Fibroblast of skin of right quadriceps (primary cell): ENCODE results near the gene ZNF792.
A peak's percentile ranks its signal among the peaks of the same experiment; 100 is the strongest.
"Not testable (repeated sequence)": the region's sequence is repeated elsewhere in the genome, so short reads cannot be mapped to it uniquely, and the experiment has no call there.

ENCODE experiments used
- DNase-seq: peaks from one replicate; pipeline ENCODE4 v3.0.0-alpha.2; 2013

ZNF792 gene

GRCh38 chr19:34998777-34999497, 34.9 kb upstream of the ZNF792 start:
- no peak for DNase-seq

- DNase-seq: not testable (repeated sequence)
Observed at GRCh38 chr19:34998224-34998623, 34.2 kb upstream of the ZNF792 start.

DNA sequence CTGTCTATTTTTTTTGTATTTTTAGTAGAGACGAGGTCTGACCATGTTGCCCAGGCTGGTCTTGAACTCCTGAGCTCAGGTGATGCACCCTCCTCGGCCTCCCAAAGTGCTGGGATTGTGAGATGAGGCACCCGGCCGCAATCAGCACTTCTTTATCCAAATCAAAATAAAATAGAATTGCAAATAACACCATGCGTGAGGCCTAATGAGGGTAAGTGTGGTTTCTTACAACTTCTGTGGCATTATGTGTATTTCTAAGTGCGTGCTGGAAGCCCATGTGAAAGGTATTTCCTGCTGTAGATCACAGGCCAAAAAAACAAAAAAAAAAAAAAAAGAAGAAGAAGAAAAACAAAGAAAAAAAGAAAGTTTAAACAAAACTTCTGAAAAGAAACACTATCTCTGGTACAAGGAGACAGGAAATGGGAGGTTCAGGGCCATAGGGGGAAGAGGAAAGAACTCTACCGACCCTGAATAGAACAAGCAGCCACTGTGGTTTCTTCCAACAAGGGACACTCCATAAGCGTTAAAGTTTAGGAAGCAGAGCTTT, 33.1 kb upstream of the ZNF792 start:
- DNase-seq: no peak

GRCh38 chr19:34995551-34995950, 31.5 kb upstream of the ZNF792 start:
- no peak for DNase-seq

- DNase-seq: no peak
Observed at GRCh38 chr19:34994643-34995541, 30.9 kb upstream of the ZNF792 start.

DNA sequence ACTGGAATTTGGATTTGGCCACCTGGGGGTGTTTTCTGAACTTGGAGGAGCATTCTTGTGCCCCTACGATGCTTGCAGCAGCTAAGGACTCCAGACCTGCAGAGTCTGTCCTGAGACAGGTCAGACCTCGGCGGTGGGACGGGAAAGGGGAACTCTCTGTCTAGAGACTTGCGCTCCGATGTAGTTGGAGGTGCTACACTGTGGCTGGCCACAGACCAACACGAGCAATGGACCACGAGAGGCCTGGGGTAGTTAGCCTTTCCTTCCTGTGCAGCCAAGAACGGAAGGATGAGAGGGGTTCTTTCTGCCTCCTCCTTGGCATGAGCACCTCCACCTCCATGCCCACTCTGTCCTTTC, 30.2 kb upstream of the ZNF792 start:
- DNase-seq: no peak

DNA sequence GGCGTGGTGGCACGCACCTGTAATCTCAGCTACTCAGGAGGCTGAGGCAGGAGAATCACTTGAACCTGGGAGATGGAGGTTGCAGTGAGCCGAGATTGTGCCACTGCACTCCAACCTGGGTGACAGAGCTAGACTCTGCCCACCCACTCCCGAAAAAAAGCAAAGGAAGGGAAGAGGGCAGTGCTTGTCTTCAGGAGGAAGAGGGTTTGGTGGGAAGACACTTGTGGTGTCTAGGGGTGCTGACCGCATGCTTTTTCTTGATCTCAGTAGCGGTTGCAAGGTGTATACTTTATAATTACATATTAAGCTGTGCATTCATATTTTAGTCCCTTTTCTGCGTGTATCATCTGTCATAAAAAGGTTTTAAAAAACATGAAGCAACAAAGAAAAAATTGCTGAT, 28.6 kb upstream of the ZNF792 start:
- not testable (repeated sequence) for DNase-seq

DNA sequence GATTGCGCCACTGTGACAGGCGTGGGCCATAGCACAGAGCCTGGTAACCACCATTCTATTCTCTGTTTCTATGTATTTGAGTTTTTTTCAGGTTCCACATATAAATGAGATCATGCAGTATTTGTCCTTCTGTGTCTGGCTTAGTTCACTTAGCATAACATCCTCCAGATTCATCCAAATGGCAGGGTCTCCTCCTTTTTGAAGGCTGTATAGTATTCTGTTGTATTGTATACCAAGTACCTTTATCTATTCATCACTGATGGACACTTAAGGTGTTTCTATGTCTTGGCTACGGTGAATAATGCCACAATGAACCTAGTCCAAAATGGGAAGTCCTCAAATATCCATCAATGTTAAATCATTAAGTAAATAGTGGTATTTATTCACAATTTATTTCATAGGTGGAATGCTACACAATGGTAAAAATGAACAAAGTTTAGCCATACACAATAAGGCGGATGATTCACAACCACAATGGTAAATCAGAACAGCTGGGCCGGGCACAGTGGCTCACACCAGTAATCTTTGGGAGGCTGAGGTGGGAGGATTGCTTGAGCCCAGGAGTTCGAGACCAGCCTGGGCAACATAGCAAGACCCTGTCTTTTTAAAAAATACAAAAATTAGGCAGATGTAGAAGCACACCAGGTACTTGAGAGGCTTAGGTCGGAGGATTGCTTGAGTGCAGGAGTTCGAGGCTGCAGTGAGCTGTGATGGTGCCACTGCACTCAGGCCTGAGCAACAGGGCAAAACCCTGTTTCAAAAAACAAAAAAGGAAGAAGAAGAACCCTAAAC, 27.7 kb upstream of the ZNF792 start:
- DNase-seq: no peak

GRCh38 chr19:34990578-34991192, 26.7 kb upstream of the ZNF792 start:
- no peak for DNase-seq

GRCh38 chr19:34989298-34989697, 25.3 kb upstream of the ZNF792 start:
- no peak for DNase-seq

DNA sequence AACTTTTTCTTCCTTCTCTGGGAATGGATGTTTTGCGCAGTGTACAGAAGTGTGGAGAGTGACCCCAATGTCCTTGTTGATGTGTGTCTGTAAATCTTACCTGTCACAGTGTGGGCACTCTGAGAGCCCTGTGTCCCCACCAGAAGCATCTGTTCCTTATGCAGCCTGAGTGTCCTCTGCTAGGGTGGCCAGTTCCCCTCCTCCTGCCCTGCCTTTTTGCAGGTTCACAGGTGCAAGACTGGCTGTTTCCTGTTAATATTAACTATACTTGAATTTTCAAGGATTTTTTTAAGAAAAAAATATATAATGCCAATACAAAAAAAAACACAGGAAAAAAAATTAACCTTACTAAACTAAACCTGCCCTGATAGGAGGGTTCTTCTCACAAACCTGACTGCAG, 24.1 kb upstream of the ZNF792 start:
- DNase-seq: no peak

GRCh38 chr19:34985249-34986022, 21.4 kb upstream of the ZNF792 start:
- DNase-seq: no peak

DNA sequence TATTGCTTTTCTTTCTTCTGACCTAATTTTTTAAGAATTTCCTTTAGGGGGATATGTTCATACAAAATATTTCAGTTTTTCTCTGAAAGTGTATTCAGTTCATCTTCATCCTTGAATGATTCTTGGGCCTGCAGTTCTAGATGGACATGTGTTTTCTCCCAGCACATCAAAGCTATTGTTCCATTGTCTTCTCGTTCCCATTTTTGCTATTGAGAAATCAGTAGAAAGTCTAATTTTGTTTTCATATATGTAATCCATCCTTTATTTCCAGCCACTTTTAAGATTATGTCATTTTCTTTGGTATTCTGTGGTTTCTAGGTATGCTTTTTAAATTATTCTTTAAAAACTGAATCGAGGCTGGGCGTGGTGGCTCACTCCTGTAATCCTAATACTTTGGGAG, 20.3 kb upstream of the ZNF792 start:
- no peak for DNase-seq

- no peak for DNase-seq
Observed at GRCh38 chr19:34983786-34984185, 19.8 kb upstream of the ZNF792 start.

DNA sequence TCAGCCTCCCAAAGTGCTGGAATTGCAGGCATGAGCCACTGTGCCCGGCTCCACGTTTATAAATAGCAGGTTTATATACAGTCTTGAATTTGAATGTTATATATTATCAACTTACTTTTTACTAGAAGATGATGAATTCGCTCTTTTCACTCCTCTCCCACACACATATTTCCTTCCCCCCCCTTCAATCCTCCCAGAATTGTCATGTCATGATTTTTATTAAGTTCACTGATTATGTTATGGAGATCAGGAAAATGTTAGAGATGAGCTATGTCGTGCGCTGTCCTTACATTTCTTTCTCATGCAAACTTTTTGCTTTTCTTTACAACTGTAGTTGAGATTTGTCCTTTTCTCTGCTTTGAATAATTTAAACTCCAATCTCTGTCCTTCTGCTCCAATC, 18.2 kb upstream of the ZNF792 start:
- no peak for DNase-seq

DNA sequence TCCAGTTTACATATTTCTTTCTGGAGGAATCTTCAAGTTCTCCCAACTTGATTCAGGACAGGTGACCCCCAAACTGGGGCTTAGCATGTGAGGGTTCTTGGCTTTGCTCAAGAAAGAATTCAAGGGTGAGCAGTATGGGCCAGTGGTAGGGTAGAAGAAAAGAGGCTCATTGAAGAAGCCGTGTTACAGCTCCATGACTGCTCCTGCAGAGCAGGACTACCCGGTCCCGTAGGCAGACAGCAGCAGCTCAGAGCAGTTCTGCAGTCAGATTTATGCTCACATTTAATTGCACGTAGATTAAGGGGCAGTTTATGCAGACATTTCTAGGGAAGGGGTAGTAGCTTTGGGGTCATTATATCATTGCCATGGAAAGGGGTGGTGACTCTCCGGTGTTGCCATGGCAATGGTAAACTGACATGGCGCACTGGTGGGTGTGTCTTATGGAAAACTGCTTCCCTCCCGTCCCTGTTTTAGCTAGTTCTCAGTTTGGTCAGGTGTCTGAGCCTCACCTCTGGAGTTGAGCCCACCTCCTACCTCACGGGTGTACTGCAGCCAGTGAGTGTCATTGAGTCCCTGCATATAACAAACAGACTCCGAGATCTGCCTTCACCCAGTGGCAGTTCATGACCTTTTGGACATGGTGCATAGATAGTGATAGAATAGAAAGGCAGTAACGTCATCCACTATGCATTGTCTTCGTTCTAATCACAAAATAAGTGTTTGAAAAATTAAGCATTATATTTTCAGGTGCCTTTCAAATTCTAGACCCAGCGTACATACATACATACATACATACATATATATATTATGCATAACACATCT, 16.0 kb upstream of the ZNF792 start:
- no peak for DNase-seq

DNA sequence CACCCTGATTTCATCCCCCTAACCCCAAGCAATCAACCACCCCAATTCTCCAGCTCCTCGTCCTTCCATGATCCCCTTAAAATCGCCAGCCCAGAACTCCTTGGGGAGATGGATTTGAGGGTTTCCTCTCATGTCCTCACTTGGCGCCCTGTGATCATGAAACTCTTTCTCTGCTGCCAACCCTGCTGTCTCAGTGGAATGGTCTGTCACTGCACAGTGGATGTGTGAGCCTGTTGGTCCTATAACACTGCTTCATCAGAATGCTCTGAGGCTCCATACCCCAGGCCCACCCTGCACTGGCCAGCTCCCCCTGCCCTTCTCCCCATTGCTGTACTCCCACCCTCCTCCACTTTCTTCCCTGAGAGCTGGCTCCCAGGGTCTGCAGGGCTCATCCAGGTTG, 12.6 kb upstream of the ZNF792 start:
- no peak for DNase-seq

- DNase-seq: no peak
Observed at GRCh38 chr19:34975056-34975455, 11.0 kb upstream of the ZNF792 start.

DNA sequence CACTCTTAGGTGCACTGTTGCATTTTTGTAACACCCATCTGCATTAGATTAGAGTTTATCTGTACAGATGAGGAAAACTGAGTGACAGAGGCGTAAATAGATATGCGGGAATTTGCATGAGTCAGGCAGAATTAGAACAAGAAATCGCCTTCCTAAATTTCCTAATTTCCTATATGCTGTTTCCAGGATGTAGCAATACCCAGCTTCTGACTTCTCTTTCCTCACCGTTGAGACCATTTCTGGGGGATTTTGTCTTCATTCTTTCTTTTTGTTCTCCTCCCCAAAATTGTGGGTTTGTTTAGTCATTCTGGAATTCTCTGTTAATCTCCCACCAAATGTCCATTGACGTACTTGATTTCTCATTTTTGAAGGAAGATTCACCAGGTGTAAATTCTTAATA, 10.6 kb upstream of the ZNF792 start:
- DNase-seq: peak; percentile 13

DNA sequence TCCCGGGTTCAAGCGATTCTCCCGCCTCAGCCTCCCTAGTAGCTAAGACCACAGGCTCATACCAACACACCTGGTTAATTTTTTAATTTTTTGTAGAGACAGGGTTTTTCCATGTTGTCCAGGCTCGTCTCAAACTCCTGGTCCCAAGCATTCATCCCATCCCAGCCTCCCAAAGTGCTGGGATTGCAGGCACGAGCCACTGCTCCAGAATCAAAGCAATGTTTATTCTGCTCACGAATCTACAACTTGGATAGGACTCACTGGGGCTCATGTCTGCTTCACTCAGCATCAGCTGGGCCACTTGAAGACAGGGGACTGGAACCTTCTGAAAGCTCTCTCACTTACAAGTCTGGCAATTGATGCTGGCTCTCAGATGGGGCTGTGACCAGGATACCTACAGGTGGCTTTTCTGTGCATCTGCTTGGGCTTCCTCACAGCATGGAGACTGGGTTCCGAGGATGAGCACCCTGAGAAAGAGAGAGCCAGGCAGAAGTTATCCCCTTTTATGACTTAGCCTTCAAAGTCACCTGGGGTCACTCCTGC, 8.2 kb upstream of the ZNF792 start:
- DNase-seq: no peak
